Measurements from ENCODE around the gene STRIT1. TPM values are rescaled to one million over a fixed set of nuclear protein-coding genes. Genes with fewer than 3 reads are reported as not detected.

The STRIT1 gene
- total and polyA plus RNA-seq, 10 of the 15 experiments (the other 5 are each of a cell fraction or from before 2014, with no cell fraction given) = not detected

GRCh38 chr3:155327871-155328270 lies 34.4 kb upstream of the STRIT1 start:
- ChIA-PET SMC1A (ENCODE audit: uncharacterized antibody, unreplicated experiment) (no interaction called here), CTCF (no interaction called here), RAD21 (ENCODE audit: unreplicated experiment) (no interaction called here), POLR2A (no interaction called here)
- Histone ChIP-seq H2AFZ (ENCODE audit: control insufficient read depth, low read depth, low read length) (no peak overlapping the region), H3K9me3 (replicated peaks; ENCODE audit: control insufficient read depth, insufficient read depth, low read length) (no peaks in the 10 kb centered on the region), H3K4me1 (ENCODE audit: control insufficient read depth, insufficient read depth, low read length) (no peaks in the 10 kb centered on the region), H3K4me3 (no peak overlapping the region), H3K9ac (ENCODE audit: control insufficient read depth, insufficient read depth, low read length) (no peak overlapping the region), H3K36me3 (ENCODE audit: control insufficient read depth in 2 of 2, insufficient read depth in 2 of 2, low read length in 1 of 2) (no peaks in the 10 kb centered on the region), H4K20me1 (ENCODE audit: control insufficient read depth, insufficient read depth) (no peaks in the 10 kb centered on the region), H3K4me2 (ENCODE audit: control insufficient read depth, insufficient read depth) (no peak overlapping the region), H3K79me2 (ENCODE audit: control insufficient read depth, insufficient read depth, low read length) (no peaks in the 10 kb centered on the region), H3K27me3 (replicated peaks in 1 of 2; ENCODE audit: control insufficient read depth in 2 of 2, insufficient read depth in 2 of 2, low read length in 1 of 2) (no peaks in the 10 kb centered on the region), H3K27ac (ENCODE audit: control insufficient read depth, insufficient read depth) (no peak overlapping the region)
- intact Hi-C loops (cut with micrococcal nuclease; ENCODE audit: unreplicated experiment) = loop anchor here (10.0 kb wide), 1 partner anchor 643 kb away; no protein-coding TSS in a partner anchor
- DNase-seq (ENCODE audit: low read depth, low spot score) (no peak), FAIRE-seq (no peak), ATAC-seq (no peak)
- BruUV-seq (replicated peaks) = no TSS peak
- in situ Hi-C loops (cut with MboI) = loop anchor here (10.0 kb wide), 1 partner anchor 1003 kb away; the partner anchor contains the start of gene DHX36
- WGBS (ENCODE audit: insufficient coverage, insufficient replicate concordance, low lambda C conversion rate, missing lambda C conversion rate) = 40% methylated on average over 2 of the region's 2 CpGs
- no peak for TF ChIP-seq POLR2AphosphoS5 (IDR thresholded peaks at IDR 0.05; ENCODE audit: low read length)
- no peak for TF ChIP-seq CREB1 (IDR thresholded peaks at IDR 0.05; ENCODE audit: low read depth)
- no peak for TF ChIP-seq BRCA1 (IDR thresholded peaks at IDR 0.05; ENCODE audit: low read depth, low read length)
- no peak for TF ChIP-seq POLR2A (IDR thresholded peaks at IDR 0.05; ENCODE audit: low read depth, low read length)
- TF ChIP-seq ATF3 (IDR thresholded peaks at IDR 0.05; ENCODE audit: borderline replicate concordance, extremely low read depth, low read depth, low read length) = no peak
- no peak for TF ChIP-seq DPF2 (IDR thresholded peaks at IDR 0.05)
- no peak for TF ChIP-seq CHD4 (IDR thresholded peaks at IDR 0.05)
- no peak for TF ChIP-seq FOXM1 (IDR thresholded peaks at IDR 0.05; ENCODE audit: low read depth, low read length)
- TF ChIP-seq E2F8 (IDR thresholded peaks at IDR 0.05; ENCODE audit: low read depth, partially characterized antibody) = no peak
- TF ChIP-seq HDAC2 (IDR thresholded peaks at IDR 0.05) = no peak
- TF ChIP-seq CHD1 (IDR thresholded peaks at IDR 0.05; ENCODE audit: low read depth, low read length) = no peak
- TF ChIP-seq PKNOX1 (IDR thresholded peaks at IDR 0.05) = no peak
- TF ChIP-seq SMARCA5 (IDR thresholded peaks at IDR 0.05) = no peak
- no peak for TF ChIP-seq IRF4 (IDR thresholded peaks at IDR 0.05; ENCODE audit: low read depth, low read length)
- TF ChIP-seq SMC3 (IDR thresholded peaks at IDR 0.05; ENCODE audit: borderline replicate concordance, low read length) = no peak
- no peak for TF ChIP-seq MLLT1 (IDR thresholded peaks at IDR 0.05)
- no peak for TF ChIP-seq NRF1 (conservative IDR thresholded peaks at IDR 0.05; ENCODE audit: low read depth, low read length)
- no peak for TF ChIP-seq RBBP5 (conservative IDR thresholded peaks at IDR 0.05)
